DMS114 treated with DMSO at 0.1 percent for 48 hours (cell line): ENCODE results near the gene RAB40A.
"Not testable (repeated sequence)": the region's sequence is repeated elsewhere in the genome, so short reads cannot be mapped to it uniquely, and the experiment has no call there.

Experiments
- DNase-seq: peaks from one replicate; lab custom pipeline; 2025; ENCODE audit not compliant: unreplicated experiment; lab: John Stamatoyannopoulos, UW

Gene RAB40A

DNA sequence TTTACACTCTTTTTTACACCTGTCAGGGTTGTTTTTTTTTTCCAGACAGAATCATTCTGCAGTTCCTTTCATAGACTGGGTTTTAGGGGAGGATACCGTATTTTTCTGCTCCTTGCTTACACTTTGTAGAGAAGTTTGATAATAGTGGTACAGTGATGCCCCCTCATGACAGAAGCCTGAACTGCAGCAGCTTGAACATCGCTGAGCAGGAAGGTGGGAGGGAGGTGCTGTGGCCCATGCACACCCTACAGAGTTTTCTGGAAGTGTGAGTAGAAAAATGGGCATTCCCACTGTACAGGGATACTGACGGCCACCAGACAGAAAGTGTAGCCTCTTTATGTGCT is 54.5 kb downstream of the RAB40A start:
- DNase-seq = peak; percentile 79

DNA sequence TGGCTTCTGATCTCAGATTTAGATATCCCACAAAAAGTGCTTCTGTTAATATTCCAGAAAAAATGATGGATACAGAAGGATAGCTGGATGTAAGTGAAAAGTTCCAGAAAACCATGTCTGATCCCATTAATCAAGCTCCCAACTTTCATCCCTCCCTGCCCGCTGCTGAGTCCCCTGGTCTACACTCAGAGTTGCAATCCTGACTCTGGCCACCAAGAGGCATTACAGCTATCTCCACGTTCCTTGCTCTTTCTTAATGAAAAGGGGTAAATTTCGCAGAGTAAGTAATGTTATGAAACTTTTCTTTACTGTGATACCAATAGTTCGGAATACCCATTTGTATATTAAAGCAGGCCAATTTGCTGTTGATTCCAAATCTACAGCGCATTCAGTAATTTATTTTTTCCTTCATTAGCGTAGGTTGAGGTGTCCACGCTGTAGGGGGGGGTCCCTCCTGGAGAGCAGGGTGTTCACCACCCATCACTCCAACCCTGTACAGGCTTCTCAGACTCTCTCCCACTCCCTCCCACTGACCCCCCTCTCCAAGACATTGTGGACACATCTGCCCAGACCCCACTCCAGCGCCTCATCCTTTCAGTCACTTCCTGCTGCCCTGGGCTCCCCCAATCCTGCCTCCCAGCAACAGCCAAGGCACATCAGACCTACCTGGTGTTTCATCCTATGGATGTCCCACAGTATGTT is 55.1 kb downstream of the RAB40A start:
- peak; percentile 72 for DNase-seq

GRCh38 chrX:103461156-103461555 is 58.1 kb downstream of the RAB40A start:
- no peak for DNase-seq

DNA sequence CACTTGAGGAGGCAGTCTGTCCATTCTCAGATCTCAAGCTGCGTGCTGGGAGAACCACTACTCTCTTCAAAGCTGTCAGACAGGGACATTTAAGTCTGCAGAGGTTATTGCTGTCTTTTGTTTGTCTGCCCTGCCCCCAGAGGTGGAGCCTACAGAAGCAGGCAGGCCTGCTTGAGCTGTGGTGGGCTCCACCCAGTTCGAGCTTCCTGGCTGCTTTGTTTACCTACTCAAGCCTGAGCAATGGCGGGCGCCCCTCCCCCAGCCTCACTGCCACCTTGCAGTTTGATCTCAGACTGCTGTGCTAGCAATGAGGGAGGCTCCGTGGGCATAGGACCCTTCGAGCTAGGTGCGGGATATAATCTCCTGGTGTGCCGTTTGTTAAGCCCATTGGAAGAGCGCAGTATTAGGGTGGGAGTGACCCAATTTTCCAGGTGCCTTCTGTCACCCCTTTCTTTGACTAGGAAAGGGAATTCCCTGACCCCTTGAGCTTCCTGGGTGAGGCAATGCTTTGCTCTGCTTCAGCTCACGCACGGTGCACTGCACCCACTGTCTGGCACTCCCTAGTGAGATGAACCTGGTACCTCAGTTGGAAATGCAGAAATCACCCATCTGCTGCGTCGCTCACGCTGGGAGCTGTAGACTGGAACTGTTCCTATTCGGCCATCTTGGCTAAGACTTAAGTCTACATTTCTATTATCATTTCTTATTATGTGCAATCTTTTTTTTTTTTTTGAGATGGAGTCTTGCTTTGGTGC is 59.1 kb downstream of the RAB40A start:
- DNase-seq = not testable (repeated sequence)

GRCh38 chrX:103453655-103454054 is 65.6 kb downstream of the RAB40A start:
- no peak for DNase-seq
